ENCODE results near the gene GALNT17. TPM values are rescaled to one million over a fixed set of nuclear protein-coding genes. Genes with fewer than 3 reads are reported as not detected.

GALNT17 gene
- polyA plus RNA-seq, 2 of the 4 experiments (the other 2 are of a cell fraction) = not detected

- TF ChIP-seq CTCF (IDR thresholded peaks at IDR 0.05) = no peak
- no peak for TF ChIP-seq RCOR1 (IDR thresholded peaks at IDR 0.05; ENCODE audit: low read depth, low read length)
- TF ChIP-seq MAFK (IDR thresholded peaks at IDR 0.05; ENCODE audit: partially characterized antibody) = no peak
Observed at GRCh38 chr7:71477441-71477840, 345.5 kb downstream of the GALNT17 start (continued).

GRCh38 chr7:71479231-71479630 is 347.3 kb downstream of the GALNT17 start:
- TF ChIP-seq POLR2AphosphoS2 (conservative IDR thresholded peaks at IDR 0.05; ENCODE audit: low read length) = no peak
- no peak for TF ChIP-seq RFX5 (IDR thresholded peaks at IDR 0.05)
- TF ChIP-seq HMGXB4 (CRISPR knock-in tag; IDR thresholded peaks at IDR 0.05; ENCODE audit: borderline replicate concordance) = no peak
- no peak for TF ChIP-seq RAD21 (conservative IDR thresholded peaks at IDR 0.05 in 1 of 2, IDR thresholded peaks at IDR 0.05 in 1 of 2)
- TF ChIP-seq FOSL2 (IDR thresholded peaks at IDR 0.05) = no peak
- no peak for TF ChIP-seq FOSL2 (CRISPR knock-in tag; IDR thresholded peaks at IDR 0.05)
- no peak for TF ChIP-seq EHMT2 (IDR thresholded peaks at IDR 0.05; ENCODE audit: low read depth)
- TF ChIP-seq CBX8 (IDR thresholded peaks at IDR 0.05) = no peak
- TF ChIP-seq ZC3H11A (IDR thresholded peaks at IDR 0.05) = no peak
- no peak for TF ChIP-seq NFE2L2 (conservative IDR thresholded peaks at IDR 0.05; ENCODE audit: low read length)
- no peak for TF ChIP-seq KDM5A (IDR thresholded peaks at IDR 0.05)
- no peak for TF ChIP-seq SMC3 (IDR thresholded peaks at IDR 0.05)
- TF ChIP-seq BHLHE40 (IDR thresholded peaks at IDR 0.05; ENCODE audit: low read depth, low read length) = no peak
- TF ChIP-seq ZSCAN20 (CRISPR knock-in tag; IDR thresholded peaks at IDR 0.05) = no peak
- no peak for TF ChIP-seq HOXB5 (CRISPR knock-in tag; IDR thresholded peaks at IDR 0.05)
- FAIRE-seq = no peak
- Histone ChIP-seq H3K4me1 (no peaks in the 10 kb centered on the region), H3K4me3 (no peak overlapping the region), H3K9me3 (no peaks in the 10 kb centered on the region; the same call in 2 of the 3 replicates), H3K27ac (no peak overlapping the region), H3K4me2 (no peak overlapping the region)
- ChIA-PET CTCF (interaction anchor here (0.7 to 0.9 kb wide), 3 partner anchors 26 to 651 kb away, joined by 3 to 6 read pairs (median 3); no protein-coding TSS in a partner anchor), POLR2A (no interaction called here)
- no peak for ATAC-seq
- WGBS (ENCODE audit: missing lambda C conversion rate) = 7% methylated on average over 2 of the region's 2 CpGs
- DNase-seq (ENCODE audit: low read depth in 1 of 2, low spot score in 1 of 2) = no peak

- H3K4me3 ChIP-seq = no peak overlapping the region
- no peak overlapping the region for H3K4me2 ChIP-seq
- CTCF ChIA-PET = interaction anchor here (1.5 kb wide), 1 partner anchor 253 kb away, joined by 5 read pairs; no protein-coding TSS in a partner anchor
- no peak overlapping the region for H3K27ac ChIP-seq
- WGBS (ENCODE audit: missing lambda C conversion rate) = 20% methylated on average over 1 of the region's 2 CpGs
- DNase-seq (ENCODE audit: low read depth in 1 of 2, low spot score in 1 of 2) (no peak), ATAC-seq (no peak), FAIRE-seq (no peak)
- TF ChIP-seq HDAC2 (IDR thresholded peaks at IDR 0.05) (no peak), FOSL2 (IDR thresholded peaks at IDR 0.05) (no peak), FOSL2 (CRISPR knock-in tag; IDR thresholded peaks at IDR 0.05) (no peak), EHMT2 (IDR thresholded peaks at IDR 0.05; ENCODE audit: low read depth) (no peak), ZSCAN20 (CRISPR knock-in tag; IDR thresholded peaks at IDR 0.05) (no peak), RAD21 (conservative IDR thresholded peaks at IDR 0.05 in 1 of 2, IDR thresholded peaks at IDR 0.05 in 1 of 2) (no peak)
- POLR2A ChIA-PET = no interaction called here
- H3K9me3 ChIP-seq = no peaks in the 10 kb centered on the region
- H3K4me1 ChIP-seq = no peaks in the 10 kb centered on the region
Observed at GRCh38 chr7:71480791-71481190, 348.8 kb downstream of the GALNT17 start.

GRCh38 chr7:71482284-71482683 is 350.3 kb downstream of the GALNT17 start:
- no peak for DNase-seq (ENCODE audit: low read depth in 1 of 2, low spot score in 1 of 2)
- FAIRE-seq = no peak

More at GRCh38 chr7:71482284-71482683, 350.3 kb downstream of the GALNT17 start:
- H3K4me1 ChIP-seq = no peaks in the 10 kb centered on the region
- ChIA-PET POLR2A (no interaction called here), CTCF (no interaction called here)
- 27% methylated on average over 6 of the region's 6 CpGs for WGBS (ENCODE audit: missing lambda C conversion rate)
- no peak overlapping the region for H3K4me3 ChIP-seq
- H3K4me2 ChIP-seq = no peak overlapping the region
- TF ChIP-seq SMC3 (IDR thresholded peaks at IDR 0.05) (no peak), FOSB (CRISPR knock-in tag; IDR thresholded peaks at IDR 0.05) (no peak), EP300 (IDR thresholded peaks at IDR 0.05) (no peak), ELK1 (IDR thresholded peaks at IDR 0.05; ENCODE audit: low read depth, low read length) (no peak), HEYL (CRISPR knock-in tag; IDR thresholded peaks at IDR 0.05) (no peak), RAD21 (conservative IDR thresholded peaks at IDR 0.05 in 1 of 2, IDR thresholded peaks at IDR 0.05 in 1 of 2) (no peak), HDAC2 (IDR thresholded peaks at IDR 0.05) (no peak), KDM1A (IDR thresholded peaks at IDR 0.05; ENCODE audit: low read depth) (no peak), SREBF2 (IDR thresholded peaks at IDR 0.05) (no peak), CBX8 (IDR thresholded peaks at IDR 0.05) (no peak), PBX3 (IDR thresholded peaks at IDR 0.05) (no peak)
- H3K27ac ChIP-seq = no peak overlapping the region
- H3K9me3 ChIP-seq = no peaks in the 10 kb centered on the region
- ATAC-seq = no peak
